Tibial nerve (tissue), 3 donors: ENCODE measurements around the gene SPATA46.

Source experiments
- CTCF ChIP-seq, 5 experiments: fragments of 200-600 bp in 3 of 5; fragments of 450-650 bp in 2 of 5; sonication (generic) in 3 of 5; IDR thresholded peaks; one replicate each; pipeline ENCODE4 v1.5.1; 2016 to 2019; ENCODE audit warnings: antibody characterized with exemption in 5 of 5, mild to moderate bottlenecking in 3 of 5, moderate library complexity in 2 of 5
- POLR2A ChIP-seq, 2 donors: fragments of 450-650 bp; IDR thresholded peaks; one replicate each; pipeline ENCODE4 v1.6.1; 2017; ENCODE audit warnings: antibody characterized with exemption in 2 of 2, mild to moderate bottlenecking in 2 of 2, moderate library complexity in 2 of 2

GRCh38 chr1:162365284-162366020, 11.2 kb downstream of the SPATA46 start:
- no peak for TF ChIP-seq CTCF (IDR thresholded peaks at IDR 0.05)
- no peak for TF ChIP-seq POLR2A (IDR thresholded peaks at IDR 0.05)
